DMS114 treated with DMSO at 0.1 percent for 48 hours (cell line): ENCODE results near the gene KNOP1.

Source experiments
- DNase-seq: peaks from one replicate; lab custom pipeline; 2025; ENCODE audit not compliant: unreplicated experiment; lab: John Stamatoyannopoulos, UW

Gene KNOP1, protein sequence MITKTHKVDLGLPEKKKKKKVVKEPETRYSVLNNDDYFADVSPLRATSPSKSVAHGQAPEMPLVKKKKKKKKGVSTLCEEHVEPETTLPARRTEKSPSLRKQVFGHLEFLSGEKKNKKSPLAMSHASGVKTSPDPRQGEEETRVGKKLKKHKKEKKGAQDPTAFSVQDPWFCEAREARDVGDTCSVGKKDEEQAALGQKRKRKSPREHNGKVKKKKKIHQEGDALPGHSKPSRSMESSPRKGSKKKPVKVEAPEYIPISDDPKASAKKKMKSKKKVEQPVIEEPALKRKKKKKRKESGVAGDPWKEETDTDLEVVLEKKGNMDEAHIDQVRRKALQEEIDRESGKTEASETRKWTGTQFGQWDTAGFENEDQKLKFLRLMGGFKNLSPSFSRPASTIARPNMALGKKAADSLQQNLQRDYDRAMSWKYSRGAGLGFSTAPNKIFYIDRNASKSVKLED

DNA sequence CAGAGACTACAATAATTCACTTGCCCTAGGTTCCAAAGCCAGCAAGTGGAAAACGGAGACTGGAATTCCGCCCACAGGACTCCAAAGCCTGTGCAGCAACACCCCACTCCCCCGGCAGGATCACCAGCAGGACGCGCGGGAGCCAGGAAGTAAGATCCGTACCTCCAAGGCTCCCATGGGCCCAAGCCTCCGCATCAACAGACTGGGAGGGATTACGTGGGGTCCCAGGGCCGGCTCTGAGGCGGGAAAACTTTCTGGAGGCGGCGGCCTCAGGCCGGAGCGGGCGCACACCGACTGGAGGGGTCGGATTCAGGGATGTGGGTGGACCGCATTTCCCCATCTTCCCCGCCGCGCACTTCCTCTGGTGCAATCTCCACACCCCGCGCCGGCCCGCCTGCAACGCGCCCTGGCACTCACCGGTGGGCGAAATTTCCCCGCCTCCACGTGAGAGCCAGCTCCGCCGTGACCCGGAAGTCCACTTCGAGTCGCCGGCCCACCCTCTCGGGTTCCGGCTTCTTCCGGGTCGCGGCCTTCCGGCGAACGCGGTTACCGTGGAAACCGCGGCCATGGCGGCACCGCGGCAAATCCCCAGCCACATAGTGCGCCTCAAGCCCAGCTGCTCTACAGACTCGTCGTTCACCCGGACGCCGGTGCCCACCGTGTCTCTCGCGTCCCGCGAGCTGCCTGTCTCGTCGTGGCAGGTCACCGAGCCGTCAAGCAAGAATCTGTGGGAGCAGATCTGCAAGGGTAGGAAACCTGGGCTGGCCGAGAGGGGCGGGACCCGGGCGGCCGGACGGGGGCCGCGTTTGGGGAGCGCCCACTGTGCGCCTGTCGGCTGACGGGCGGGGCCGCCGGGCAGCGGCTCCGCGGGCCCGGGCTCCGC, at the start of gene KNOP1, which contains the start of gene IQCK:
Gene KNOP1, minus strand, starts transcription at position 487 of the 883 bp plus-strand sequence. CDS start 3,192 bp downstream, outside the sequence.
Gene IQCK, plus strand, starts transcription at position 531 of the 883 bp plus-strand sequence. Its CDS starts 36 bp downstream, at position 567.
- DNase-seq: peak; percentile 40

DNA sequence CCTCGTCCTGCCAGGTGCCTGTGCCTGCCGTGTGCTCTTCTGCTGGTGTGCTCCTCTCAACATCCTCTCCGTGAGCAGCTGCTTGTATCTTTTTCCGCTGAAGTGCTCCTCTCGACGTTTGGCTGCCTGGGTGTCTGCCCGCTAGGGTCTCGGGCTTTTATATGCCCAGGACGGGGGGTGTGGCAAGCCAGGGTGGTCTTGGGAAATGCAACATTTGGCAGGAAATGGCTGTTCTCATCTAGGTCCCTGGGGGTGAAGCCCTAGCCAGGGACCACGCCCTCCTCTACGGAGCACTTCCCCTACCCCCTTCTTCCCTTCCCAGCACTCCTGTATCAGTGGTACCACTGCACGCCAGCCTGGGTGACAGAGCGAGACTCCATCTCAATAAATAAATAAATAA, 49.5 kb upstream of the KNOP1 start:
- no peak for DNase-seq

DNA sequence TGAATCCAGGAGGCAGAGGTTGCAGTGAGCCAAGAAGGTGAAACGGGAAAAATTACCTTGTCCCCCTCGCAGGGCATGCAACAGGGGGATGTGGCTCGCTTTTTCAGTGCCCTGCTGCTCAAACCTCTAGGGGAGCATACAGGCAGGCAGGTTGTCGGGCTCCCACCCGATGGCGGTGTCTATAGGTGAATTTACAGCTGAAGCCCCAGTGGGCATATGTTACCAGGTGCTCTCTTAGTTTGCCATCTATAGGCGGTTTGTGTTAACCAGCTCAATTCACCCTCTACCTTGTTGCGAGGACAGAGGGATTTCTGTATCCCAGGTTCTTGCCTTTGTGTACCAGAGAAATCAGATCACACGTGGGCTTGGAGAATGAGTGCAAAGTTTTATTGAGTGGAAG, 49.0 kb upstream of the KNOP1 start:
- no peak for DNase-seq

DNA sequence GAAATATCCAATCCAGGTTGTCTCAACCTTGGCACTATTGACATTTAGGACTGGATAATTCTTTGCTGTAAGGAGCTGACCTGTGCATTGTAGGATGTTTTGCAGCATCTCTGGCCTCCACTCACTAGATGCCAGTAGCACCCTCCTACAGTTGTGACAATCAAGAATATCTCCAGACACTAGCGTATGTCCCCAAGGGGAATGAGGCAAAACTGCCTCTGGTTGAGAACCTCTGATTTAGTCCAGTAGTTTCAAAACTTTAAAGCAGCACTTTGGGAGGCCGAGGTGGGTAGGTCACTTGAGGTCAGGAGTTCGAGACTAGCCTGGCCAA, 48.5 kb upstream of the KNOP1 start:
- no peak for DNase-seq

DNA sequence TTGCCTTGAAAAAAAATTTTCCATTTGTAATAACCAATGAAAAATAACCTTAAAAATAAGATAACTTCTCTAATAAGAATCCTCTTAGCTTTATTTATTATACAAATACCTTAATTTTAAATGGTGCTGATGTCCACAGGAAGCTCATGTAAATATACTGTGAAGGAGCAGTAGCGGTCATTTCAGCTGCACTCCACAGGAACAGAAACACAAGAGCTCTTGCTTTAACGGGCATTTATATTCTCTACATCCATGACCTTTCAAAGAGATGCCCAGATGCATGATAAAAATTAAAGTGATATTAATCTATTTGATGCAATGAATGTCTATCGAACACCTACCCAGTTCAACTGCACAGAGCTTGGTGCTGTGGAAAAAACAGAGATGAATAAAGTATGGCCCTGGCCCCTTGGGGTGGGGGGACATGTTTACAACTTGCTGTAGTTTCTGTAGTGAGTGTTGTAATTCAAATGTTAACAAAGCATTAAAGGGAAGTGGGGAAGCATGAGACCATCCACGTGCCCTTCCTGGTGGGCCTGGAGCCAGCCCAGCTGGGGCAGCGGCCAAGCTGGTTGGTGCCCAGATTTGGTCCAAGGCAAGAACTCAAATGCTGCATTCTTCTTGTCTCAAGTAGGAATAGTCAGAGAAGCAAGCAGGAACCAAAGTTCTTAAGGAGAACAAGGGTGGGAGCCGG, 48.0 kb upstream of the KNOP1 start:
- DNase-seq: no peak

DNA sequence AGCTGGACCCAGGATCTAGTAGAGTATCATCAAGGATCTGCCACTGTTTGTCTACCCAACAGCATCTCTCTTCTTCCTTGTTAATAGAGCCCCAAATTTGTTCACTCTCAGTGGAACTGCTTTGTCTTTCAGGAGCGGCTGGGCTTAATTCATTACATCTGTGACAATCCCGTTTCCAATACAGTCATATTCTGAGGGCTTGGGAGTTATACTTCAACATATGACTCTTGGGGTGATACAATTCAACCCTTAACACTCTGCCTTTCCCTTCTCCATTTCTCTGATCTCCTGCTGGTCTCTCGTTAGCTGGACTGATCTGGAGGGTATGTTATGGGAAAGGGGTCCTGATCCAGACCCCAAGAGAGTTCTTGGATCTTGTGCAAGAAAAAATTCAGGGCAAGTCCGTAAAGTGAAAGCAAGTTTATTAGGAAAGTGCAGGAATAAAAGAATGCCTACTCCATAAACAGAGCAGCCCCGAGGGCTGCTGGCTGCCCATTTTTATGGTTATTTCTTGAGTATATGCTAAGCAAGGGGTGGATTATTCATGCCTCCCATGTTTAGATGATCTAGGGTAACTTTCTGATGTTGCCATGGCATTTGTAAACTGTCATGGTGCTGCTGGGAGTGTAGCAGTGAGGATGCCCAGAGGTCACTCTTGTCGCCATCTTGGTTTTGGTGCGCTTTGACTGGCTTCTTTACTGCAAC, 42.5 kb upstream of the KNOP1 start:
- DNase-seq: no peak

DNA sequence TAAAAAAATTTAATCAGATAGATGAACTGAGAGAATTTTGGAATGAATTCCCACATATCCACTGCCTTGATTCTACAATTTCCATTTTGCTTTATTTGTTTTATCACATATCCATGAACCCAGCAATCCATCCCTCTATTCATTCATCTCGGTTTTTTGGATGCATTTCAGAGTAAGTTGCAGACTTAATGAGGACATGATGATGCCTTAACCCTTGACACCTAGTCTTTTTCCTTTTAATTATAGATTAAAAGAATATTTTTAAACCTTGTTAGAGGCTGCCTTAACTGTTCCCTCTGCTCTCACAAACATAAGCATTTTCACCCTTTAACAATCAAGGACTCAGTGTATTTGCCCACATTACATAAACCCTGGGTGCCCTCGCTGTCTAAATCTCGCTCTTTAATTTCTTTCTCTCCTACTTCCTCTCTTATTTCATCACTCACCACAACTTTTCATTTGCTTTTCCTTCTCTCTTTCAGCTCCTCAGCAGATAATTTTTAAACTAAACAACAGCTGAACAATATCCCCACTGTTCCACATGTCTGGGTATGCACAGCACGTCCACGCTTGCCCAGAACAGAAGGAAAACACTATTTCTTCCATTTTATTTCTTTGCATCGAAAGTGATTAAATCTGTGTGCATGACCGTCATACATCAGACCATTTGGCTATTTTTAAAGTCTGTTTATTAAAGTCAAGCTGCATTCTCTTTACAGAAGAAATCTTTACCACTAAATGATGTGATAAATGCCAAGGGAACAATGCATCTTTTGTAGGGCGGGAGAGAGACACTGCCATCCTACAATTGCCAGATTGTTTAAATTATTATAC, 40.0 kb upstream of the KNOP1 start:
- DNase-seq: no peak

DNA sequence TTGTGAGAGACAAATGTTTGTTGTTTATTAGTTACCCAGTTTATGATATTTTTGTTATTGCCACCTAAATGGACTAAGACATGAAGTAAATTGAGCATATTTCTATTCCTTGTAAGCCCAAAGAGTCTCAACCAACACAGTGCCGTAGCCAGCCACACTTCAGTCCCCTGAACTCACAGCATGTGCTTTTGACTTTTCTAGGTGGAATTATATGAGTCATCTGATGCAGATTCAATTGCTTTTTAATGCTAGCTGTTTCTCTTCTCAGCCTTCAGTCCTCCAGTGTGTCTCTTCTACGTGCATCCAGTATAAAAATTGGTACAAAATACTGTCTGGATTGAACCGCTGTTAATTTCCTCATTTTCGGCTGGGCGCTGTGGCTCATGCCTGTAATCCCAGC, 39.0 kb upstream of the KNOP1 start:
- no peak for DNase-seq

DNA sequence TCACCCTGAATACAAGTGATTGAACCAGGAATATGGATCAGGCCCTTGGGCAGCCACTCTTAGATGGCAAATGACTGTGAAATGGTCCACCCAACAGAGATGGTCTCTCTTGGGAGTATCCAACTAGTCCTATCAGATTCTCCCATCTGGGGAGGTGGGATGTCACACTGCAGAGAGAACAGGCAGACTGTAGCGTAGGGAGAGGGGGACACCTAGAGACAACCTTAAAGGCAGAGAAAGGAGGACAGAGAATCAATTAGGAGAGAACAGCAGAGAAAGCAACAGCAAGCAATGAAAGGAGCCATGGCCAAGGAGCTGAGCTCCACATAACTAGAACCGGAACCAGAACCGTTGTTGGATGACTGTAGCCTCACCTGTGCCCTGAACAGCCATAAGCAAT, 37.2 kb upstream of the KNOP1 start:
- no peak for DNase-seq

DNA sequence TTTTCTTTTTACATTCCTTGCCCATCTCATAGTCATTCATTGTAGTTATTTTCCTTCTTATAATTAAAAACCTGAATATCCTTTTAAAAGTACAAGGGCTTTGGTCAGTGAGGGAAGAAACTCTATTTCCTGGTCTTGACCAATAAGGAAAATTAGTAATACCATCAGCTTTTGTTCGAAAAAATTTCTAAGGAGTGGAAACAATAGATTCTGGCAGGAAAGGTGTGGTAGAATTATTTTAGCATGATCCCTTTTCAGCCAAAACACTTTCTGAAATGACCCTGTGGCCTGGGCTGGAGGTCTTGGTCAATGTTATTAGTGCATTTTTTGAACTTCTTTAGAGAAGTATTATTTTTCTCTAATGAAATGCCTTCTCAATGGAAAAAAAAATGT, 36.6 kb upstream of the KNOP1 start:
- DNase-seq: no peak

DNA sequence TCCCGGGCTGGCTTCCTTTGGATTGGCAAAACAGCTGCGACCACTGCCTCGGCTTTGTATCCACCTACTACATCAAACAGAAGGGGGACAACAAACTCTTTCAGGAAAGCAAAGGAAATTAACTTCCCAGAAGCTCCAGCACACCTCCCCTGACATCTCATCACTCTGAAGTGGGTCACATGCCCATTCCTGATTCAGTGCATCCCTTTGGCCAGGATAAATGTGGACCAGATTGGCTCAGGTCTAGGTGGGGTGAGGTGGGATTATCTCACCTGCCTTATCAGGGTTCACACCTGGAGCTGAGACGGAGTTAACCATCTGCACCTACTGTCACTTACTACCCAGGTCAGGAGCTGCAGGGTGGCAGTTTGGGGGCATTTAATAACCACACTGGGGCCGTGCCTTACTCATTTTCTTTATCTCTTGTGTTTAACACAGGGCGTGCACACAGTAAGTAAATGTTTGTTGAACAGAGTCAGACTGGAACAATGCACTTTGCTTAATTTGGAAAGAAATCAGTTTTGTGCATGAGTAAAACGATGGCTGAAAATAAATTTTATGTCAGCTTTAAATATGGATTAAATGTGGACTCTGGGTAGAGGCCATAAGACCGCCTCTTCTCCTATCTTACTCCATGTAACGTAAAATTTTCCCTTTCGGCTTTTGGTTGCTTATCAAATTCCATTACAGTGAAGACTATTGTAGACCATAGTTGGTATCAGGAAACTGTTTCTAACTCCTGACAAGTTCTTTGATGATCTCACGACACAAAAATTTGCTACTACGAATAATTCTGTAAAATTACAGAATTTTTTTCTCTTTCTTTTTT, 36.0 kb upstream of the KNOP1 start:
- no peak for DNase-seq

DNA sequence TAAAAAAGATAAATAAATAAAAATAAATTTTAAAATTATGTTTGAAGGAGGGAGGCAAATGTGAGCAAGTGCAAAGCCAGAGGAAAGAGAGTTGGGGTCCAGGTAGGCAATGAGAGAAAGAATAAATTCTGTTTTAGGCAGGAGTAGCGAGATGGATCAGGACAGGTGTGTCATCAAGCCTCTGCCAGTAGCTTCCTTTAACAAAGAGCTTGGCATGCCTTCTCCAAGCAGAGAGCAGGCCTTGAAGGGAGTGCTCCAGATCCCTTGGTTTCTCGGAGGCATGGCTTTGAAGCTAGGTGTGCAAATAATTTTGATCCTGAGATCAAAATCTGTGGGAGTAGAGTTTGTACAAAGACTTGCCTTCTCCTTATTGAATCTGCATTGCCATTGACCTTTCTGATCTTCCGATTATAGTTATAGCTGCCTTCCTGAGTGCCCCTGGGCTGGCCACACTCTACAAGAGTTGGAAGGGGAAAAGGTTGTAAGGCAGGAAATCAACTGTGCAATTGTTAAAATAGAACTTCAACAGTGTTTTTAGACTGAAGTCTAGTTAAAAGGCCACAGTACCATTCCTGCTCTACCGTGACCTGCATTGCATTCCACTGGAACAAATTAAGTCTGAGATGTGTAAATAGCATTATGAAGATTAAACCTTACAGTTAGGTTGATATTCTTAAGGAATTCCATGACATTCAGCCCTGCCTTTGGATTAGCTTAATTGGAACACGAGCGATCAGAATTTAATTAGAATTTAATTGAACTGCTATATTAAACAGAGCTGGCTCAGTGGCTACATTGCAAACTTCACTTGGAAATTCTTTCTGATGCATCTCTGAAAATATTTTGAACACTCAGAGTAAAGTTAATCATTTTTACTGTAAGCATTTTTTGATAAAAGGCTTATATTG, 33.7 kb upstream of the KNOP1 start:
- no peak for DNase-seq

DNA sequence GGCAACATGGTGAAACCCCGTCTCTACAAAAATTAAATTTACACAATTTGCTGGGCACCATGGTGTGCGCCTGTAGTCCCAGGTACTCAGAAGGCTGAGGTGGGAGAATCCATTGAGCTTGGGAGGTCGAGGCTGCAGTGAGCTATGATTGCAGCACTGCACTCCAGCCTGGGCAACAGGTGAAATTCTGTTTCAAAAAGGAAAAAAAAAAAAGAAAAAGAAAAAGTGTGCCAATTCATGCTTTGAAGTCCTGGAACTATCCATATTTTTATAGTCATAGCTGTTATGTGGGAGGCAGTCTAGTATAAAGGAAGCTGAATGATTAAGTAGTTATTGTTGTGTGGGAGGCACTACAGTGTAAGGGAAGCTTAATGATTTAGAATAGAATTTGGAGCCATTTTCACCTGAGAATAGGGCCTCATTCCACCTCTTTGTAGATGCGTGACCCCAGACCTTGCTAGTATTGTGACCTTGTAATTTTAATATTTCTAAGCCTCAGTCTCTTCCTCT, 31.6 kb upstream of the KNOP1 start:
- DNase-seq: no peak

DNA sequence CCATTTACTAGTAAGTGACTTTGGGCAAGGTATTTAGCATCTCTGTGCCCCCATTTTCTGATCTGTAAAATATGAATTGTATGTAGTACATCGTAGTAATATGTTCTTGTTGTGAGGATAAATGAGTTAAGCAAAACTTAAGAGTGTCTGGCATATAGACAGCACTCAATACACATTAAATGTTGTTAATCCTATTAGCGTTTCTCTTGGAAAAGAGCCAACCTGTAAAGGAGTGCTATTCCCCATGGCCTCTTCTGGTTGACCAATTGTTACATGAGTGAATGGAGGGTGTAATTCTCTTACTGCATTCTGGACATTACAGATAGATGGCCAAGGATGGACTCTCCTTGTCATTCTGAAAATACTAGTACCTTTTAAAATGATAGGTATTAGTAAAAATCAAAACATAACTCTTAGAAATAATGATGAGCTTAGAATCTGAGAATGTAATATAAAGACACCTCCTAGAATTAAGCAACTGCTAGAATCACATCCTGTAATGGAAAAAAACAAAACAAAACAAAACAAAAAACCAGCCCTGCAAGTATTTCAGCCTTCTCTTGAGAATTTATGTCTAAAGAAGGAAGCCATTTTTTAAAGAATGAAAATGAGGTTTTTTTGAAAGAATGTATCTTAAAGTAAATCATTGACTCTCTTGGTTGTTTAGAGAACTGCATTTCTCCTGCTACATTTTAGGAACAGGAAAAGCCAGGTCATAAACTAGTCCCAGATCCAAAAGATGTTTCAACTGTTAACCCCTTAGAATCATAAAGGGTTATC, 30.6 kb upstream of the KNOP1 start:
- no peak for DNase-seq

DNA sequence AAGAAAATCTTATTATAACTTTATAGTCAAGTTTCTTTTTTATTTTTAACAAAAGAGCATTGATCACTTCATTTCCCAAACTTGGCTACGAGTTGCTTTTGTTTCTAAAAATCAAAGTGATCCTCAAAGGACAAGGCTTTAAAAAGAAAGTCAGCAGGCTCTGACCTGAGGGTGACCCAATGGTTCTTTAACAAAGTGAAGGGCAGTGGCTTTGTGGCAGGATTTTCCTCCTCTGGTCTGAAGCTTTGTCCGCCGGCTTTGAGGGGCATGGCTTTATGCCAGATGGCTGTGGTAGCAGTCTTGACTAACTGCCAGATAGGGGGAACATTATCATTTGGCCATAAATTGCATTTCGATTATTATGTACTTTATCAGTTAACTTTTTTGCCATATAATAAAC, 28.5 kb upstream of the KNOP1 start:
- no peak for DNase-seq

DNA sequence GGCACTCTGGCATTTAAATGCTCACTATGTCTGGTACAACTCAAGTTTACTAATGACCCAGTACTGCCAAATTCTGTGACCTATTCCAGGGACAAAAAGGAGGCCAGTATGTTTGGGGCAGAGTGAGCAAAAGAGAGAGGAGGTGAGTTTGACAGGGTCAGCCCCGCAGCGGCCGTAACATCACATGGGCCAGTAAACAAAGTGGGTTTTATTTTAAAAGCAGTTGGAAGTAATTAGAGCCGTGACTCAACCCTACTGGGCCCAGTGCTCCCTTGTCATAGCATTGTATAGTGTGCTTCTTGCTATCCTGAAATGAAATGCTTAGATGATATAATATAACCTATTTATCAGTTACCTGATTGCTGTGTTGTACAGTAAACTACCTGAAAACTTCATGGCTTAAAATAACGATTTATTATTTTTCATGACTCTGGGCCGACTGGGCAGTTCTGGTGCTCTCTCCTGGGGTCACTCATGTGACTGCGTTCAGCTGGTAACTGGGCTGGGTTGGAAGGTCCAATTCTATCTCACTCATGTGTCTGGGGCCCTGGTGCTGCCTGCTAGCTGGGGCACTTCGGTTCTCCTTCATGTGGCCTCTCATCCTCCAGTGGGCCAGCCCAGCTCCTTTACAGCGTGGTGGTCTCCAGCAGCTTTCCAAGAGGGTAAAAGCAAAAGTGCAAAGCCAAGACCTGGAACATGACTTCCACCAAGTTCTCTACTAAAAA, 27.4 kb upstream of the KNOP1 start:
- no peak for DNase-seq
